ENCODE data around the gene TTI1. TPM values are rescaled to one million over a fixed set of nuclear protein-coding genes. Genes with fewer than 3 reads are reported as not detected.
A peak's percentile ranks its signal among the peaks of the same experiment; 100 is the strongest.

Gene TTI1
- polyA plus RNA-seq, 12 donors: 11.7 to 22.0 (median 17.1) TPM; not detected in 1

DNA sequence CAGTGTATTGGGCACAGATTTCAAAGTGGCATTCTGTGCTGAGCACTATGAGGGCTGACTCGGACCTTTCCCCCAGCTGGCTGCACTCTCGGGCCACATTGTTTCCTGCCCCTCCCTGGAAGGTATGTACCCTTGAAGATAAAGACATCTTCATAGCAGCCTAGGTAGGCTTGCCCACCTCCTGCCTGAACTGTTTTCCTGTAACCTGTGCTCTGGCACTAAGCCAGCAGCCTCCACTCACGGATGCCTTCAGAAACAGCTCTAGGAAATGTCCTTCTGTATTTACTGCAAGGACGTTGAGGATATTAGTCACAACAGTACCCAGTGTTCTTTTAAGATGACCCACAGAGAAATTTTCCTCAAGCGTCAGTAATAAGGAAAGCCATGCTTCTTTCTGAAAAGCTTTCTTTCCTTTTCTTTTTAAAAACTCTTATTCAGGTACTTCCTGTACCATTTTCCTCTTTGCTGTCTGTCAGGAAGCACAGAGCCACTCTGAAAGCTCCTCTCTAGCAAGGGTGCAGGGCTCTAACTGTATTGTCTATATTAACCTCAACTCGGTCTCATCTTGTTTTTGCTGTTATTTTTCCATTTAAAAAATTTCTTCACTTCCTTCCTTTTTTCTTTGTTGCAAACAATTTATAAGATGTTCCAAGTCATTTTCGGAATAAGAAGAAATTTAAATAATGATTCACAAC lies 43.5 kb downstream of the TTI1 start:
- DNase-seq: no peak

GRCh38 chr20:37988306-37988954 lies 44.8 kb downstream of the TTI1 start:
- DNase-seq: no peak

DNA sequence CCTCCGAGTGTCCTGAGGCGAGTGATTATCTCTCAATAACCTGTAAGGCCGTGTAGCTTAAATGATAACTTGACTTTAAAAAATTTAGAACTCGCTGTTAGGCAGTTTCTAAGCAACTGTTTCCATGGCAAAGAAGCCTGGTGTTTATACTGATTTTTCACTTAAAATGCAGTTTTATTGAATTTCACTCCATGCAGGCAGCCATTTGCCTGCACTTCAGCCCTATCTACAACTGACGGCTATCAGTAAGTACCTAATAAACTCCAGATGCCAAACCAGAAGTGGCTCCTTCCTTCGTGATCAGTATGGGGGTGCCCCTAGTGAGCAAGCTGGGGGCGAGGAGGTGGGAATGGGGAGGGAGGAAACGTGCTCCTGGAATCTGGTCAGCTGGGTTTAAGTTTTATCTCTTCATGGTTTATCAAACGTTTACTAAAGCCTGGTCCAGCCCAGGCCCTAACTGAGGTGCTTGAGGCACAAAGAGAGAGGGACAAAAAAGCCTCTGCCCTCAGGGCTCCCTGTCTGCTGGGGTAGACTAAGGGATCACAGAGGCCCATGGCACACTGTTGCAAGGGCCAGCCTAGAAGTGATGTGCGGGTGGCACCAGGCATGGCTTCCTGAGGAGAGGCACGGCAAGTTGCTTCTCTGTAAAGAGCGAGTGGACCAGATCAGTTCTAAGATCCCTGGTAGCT lies 45.5 kb downstream of the TTI1 start:
- no peak for DNase-seq

DNA sequence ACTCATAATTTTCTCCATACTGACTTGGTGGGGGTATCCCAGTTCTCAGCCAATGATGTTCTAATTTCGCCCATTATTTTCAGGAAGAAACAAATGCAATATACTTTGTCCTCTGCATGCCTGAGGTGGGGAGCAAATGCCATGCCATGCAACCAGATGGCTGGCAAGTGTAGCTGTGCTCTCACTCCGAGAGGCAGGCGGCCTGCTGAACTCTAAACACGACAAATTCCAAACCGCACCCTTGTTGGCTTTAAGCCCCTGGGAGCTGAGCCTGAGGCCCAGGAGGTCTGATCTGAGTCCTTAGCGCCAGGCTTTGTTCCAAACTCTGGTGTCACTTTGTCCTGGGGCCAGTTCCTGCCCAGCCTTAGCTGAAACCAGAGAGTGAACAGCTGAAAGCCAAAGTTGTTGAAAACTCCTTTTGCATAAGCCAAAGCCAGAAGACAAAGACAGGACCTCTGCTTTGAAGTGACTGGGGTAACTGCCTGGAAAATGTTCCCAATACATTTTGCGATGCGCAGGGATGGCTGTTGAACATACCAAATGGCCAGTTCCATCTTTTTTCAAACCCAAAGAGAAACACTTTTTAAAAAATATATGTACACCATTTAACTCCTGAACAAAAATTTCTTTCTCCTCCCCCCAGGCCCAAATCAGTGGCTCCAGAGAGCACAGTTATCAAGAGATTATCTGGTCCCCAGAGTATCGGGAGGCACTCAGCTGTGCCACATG lies 46.2 kb downstream of the TTI1 start:
- peak; percentile 61 for DNase-seq

DNA sequence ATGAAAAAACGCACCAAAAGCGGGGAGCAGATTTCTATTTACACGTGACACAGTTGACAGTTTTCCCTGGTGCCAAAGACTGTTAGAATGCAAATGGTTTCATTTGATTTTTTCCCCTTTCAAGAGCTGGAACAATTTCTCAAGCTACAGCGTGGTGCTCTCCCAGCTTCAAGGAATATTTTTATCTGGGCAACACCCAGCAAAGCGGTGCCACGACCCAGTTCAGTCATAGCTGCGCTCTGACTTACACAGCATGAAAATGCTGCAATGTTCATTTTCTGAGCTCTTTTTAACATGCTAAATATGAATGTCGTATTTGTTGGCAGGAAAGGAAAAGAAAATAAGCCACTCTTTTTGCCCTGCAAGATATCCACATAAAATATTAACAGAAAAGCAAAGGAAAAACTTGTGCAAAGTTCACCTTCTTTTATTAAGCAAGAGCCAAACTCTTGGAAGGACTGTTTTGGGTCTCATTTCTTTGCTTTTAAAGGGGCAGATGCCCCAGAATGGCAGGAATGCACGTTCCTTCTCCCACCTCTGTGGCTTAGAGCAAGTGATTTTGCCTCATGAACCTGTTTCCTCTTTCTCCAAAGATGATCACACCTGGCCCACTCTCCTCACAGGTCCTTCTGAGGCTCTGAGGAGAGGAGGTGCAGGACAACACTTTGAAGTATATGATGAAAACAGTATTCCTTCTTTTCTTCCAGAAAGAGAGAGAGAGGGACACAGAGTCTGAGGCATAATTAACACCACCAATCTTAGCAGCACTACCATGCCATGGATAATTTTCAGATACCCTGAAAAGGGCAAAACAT lies 47.0 kb downstream of the TTI1 start:
- DNase-seq: no peak

GRCh38 chr20:37984018-37984785 lies 49.1 kb downstream of the TTI1 start:
- DNase-seq: no peak

GRCh38 chr20:37983286-37983685 lies 50.0 kb downstream of the TTI1 start:
- DNase-seq: no peak

DNA sequence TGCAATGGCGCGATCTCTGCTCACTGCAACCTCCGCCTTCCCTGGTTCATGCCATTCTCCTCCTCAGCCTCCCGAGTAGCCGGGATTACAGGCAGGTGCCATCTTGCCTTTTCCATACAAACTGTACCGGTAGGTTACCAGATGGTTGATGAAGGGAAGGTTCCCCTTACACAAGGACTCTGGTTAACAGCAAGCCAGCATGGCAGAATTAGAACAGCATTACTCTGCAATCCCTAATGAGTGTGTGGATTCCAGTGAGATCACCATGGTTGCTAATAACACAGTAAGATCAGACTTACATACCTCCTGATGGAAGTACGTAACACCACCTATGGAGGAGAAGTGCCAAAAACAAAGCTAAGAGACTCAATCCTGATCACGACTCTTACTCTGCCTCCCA lies 51.7 kb downstream of the TTI1 start:
- DNase-seq: no peak

GRCh38 chr20:37980876-37981275 lies 52.4 kb downstream of the TTI1 start:
- no peak for DNase-seq

DNA sequence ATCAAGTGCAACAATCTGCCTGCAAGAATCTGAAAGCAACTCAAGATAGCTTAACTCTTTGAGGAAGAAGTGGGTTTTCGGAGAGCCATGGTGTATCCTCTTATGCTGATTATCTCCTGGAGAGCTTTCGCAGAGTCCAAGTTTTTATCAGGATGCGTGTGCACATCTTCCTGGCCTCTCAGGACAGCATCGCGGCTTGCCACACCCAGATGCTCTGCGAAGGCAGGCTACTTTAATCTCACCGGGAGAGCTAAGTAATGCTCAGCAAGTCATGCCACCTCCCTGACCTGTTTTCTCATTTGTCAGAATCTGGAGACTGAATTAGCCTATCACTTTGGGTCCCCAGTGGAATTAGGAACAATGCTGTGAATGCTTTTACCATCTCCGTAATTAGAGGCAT lies 52.9 kb downstream of the TTI1 start:
- no peak for DNase-seq

DNA sequence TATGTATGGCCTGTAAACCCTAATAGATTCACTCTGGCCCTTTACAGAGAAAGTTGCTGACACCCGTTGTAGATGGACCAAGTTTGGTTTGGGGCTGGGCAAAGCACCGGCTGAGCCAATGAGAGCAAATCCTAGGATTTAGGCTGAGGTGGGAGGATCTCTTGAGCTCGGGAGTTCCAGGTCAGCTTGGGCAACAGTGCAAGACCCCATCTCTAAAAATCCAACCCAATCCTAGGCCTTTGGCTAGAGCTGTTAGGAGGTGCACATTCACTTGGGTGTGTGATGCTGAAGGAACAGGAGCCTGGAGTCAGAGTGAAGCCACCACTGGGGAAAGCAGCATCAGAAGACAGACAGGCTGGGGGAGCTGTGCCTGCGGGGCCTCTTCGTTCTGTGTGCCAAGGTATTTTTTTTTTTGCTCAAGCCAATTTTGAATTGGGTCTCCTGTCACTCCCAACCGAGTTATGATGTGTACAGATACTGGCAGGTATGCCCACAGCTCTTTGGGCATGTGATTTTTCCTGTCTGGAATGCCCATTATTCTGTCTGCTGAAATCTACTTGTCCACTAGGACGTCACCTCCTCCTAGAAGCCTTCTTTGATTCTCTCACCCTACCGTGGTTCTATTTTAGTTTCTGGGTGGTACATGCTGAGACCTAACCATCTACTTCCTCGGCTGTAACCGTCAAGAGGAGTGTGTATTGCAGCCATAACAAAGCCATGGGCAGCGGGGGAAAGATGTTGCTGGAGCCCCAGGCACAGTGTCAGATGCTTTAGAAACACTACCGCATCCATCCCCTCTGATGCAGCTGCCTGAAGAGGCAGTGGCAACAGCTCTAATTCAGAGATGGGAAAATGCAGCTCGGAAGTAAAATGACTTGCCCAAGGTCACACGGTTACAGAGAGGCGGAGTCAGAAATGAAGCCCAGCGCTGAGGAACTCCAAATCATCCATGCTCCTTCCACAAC lies 54.0 kb downstream of the TTI1 start:
- no peak for DNase-seq

DNA sequence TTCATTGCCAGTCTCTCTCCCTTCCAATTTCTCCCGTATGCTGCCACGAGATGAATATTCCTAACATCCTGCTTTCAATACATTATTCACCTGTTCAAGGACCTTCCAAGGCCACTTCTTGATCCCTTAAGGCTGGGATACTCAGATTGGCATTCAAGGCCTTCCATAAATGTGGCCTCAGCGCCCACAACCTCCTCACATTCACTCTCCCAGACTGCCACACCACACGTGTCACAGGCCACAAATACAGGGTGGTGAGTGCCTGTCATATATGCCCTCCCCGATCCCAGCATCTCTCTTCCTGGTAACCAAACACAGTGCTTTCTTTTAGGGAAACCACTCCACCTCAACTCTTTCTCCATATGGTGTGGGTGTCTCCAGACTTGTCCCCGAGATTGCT lies 55.5 kb downstream of the TTI1 start:
- no peak for DNase-seq

GRCh38 chr20:37977338-37977737 lies 55.9 kb downstream of the TTI1 start:
- no peak for DNase-seq

DNA sequence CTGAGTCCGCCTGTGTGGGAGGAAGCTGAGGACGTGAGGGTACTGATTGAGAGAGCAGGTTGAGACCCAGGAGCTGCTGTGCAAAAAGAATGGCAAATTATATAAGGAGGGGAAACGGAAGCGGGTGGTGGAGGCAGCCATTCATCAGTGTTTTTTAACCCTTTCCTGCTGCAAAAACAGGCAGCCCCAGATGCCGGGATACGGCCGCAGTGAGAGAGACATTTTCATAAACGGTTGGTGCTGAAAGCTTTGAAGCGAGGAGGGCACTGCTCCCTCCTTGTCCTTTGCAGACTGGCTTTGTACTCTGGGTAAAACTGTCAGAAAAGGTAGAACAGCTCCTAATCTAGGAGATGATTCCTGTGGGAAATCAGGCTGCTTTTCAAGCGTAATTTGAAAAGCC lies 56.4 kb downstream of the TTI1 start:
- DNase-seq: no peak

- no peak for DNase-seq
Measured at GRCh38 chr20:37973059-37973910, 60.0 kb downstream of the TTI1 start.

GRCh38 chr20:37972256-37973058 lies 60.8 kb downstream of the TTI1 start:
- DNase-seq: no peak

- DNase-seq: no peak
Measured at GRCh38 chr20:37971561-37972127, 61.6 kb downstream of the TTI1 start.
